Karpas-422 (cell line): Measurements from ENCODE around the gene HTT. TPM values are rescaled to one million over a fixed set of nuclear protein-coding genes. Genes with fewer than 3 reads are reported as not detected.
A peak's percentile ranks its signal among the peaks of the same experiment; 100 is the strongest.

Source experiments
- DNase-seq: peaks from one replicate; pipeline ENCODE4 v3.0.0-alpha.2; 2015
- H2AFZ ChIP-seq: fragments of 200-600 bp; sonication (generic); 2 replicates; pipeline ENCODE4 v1.6.1; 2014; ENCODE audit warnings: antibody characterized with exemption, low read length, mixed read lengths
- H3K27ac ChIP-seq: fragments of 200-600 bp; sonication (generic); 2 replicates; pipeline ENCODE4 v1.5.1; 2014; ENCODE audit warnings: mild to moderate bottlenecking, low read length, moderate library complexity
- H3K27me3 ChIP-seq: fragments of 200-600 bp; sonication (generic); 2 replicates; pipeline ENCODE4 v1.6.1; 2014; ENCODE audit warnings: low read length, mixed read lengths
- H3K36me3 ChIP-seq: fragments of 200-600 bp; sonication (generic); 2 replicates; pipeline ENCODE4 v1.6.1; 2014; ENCODE audit warnings: low read length, mixed read lengths; ENCODE audit not compliant: insufficient read depth
- H3K4me1 ChIP-seq: fragments of 200-600 bp; sonication (generic); 2 replicates; pipeline ENCODE4 v1.6.1; 2014; ENCODE audit warnings: mild to moderate bottlenecking, low read length, mixed read lengths
- H3K4me2 ChIP-seq: fragments of 200-600 bp; sonication (generic); 2 replicates; pipeline ENCODE4 v1.6.1; 2014; ENCODE audit warnings: low read length, low read depth, mild to moderate bottlenecking; ENCODE audit not compliant: poor library complexity, severe bottlenecking
- H3K4me3 ChIP-seq: fragments of 200-600 bp; sonication (generic); 2 replicates; pipeline ENCODE4 v1.5.1; 2014; ENCODE audit warnings: mild to moderate bottlenecking, antibody characterized with exemption, low read length, mixed read lengths
- H3K79me2 ChIP-seq: fragments of 200-600 bp; sonication (generic); 2 replicates; pipeline ENCODE4 v1.6.1; 2014; ENCODE audit warnings: mild to moderate bottlenecking, low read length, mixed read lengths
- H3K9ac ChIP-seq: fragments of 200-600 bp; sonication (generic); 2 replicates; pipeline ENCODE4 v1.6.0; 2014; ENCODE audit warnings: low read length
- H3K9me2 ChIP-seq: fragments of 200-600 bp; sonication (generic), shearing (Covaris generic); replicated peaks from 2 replicates; pipeline ENCODE4 v1.6.0; 2014; ENCODE audit warnings: mild to moderate bottlenecking, low read length, moderate library complexity; ENCODE audit not compliant: insufficient read depth
- H3K9me3 ChIP-seq: fragments of 300-700, 200-600 bp; sonication (generic); 2 replicates; pipeline ENCODE4 v1.6.1; 2014; ENCODE audit warnings: low read length, mixed read lengths
- H4K20me1 ChIP-seq: fragments of 200-600 bp; sonication (generic); 2 replicates; pipeline ENCODE4 v1.6.1; 2014; ENCODE audit warnings: mild to moderate bottlenecking, antibody characterized with exemption, low read length, low read depth; ENCODE audit not compliant: insufficient read depth
- total RNA-seq: library from RNA; depleted of rRNA; stranded (reverse); fragments of >200 nt; shearing (Covaris generic); gene quantifications from 2 replicates; pipeline ENCODE4 v1.2.3, GENCODE V29; 2014; ENCODE audit warnings: low replicate concordance

The HTT gene
- total RNA-seq, 1 experiment from 2014 or later, result 24.8 TPM

- Histone ChIP-seq H3K4me1 (peaks cover 2% of the 10 kb centered on the region; the same call in 1 of the 2 replicates), H2AFZ (no peak overlapping the region), H3K27ac (no peak overlapping the region), H3K9ac (no peak overlapping the region), H3K79me2 (peaks cover 50% of the 10 kb centered on the region), H3K4me2 (no peak overlapping the region), H3K9me2 (no peaks in the 10 kb centered on the region), H3K4me3 (no peak overlapping the region), H3K36me3 (peaks cover 36% of the 10 kb centered on the region), H3K9me3 (no peaks in the 10 kb centered on the region), H4K20me1 (peaks cover 8% of the 10 kb centered on the region; the same call in 1 of the 2 replicates), H3K27me3 (no peaks in the 10 kb centered on the region)
- DNase-seq, result no peak
Measured at GRCh38 chr4:3107271-3107670, 32.8 kb downstream of the HTT start.

DNA sequence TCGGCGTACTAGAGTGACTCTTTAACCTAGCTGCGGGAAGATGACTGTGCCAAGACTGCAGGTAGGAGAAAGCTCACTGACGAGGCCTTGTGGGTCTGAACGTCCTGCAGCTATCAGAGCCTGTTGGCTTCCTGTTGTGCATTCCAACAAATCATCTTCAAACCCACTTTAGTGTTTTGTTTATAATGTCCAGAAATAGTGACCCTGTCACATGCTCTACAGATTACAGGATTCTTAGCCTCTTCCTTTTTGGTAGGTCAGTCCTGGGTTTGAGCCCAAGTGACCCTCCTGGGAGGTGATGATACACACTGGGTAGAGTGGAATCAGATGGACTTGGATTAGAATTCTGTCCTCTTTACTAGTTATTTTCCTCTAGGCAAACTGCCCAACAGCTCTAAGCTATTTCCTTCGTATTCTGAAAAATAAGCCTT, 33.2 kb downstream of the HTT start:
- peak; percentile 38 for DNase-seq
- Histone ChIP-seq H3K4me1 (peaks cover 2% of the 10 kb centered on the region; the same call in 1 of the 2 replicates), H2AFZ (no peak overlapping the region), H3K9me3 (no peaks in the 10 kb centered on the region), H3K9me2 (no peaks in the 10 kb centered on the region), H3K79me2 (peaks cover 50% of the 10 kb centered on the region), H3K4me2 (no peak overlapping the region), H4K20me1 (peaks cover 5% of the 10 kb centered on the region; the same call in 1 of the 2 replicates), H3K27ac (no peak overlapping the region), H3K9ac (no peak overlapping the region), H3K27me3 (no peaks in the 10 kb centered on the region), H3K4me3 (no peak overlapping the region), H3K36me3 (peaks cover 40% of the 10 kb centered on the region)

DNA sequence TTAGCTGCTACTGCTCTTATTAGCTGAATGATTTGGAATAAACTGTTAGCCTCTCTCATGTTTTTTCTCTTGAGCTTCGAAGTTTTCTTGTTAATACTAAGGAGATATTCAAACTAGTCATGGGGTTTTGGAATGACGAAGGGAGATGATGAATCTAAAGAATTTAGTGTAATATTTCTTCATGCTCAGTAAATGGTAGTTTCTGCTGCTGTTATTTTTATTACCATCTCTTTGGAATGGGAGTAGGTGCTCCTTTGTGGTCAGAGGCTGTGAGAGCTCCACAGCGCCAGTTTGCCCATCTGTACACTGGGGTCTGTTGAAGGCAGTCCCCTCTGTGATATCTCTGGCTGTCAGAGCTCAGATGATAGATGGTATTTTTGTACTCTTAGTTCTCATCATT, 33.7 kb downstream of the HTT start:
- no peak overlapping the region for H2AFZ ChIP-seq
- H3K4me1 ChIP-seq, result peaks cover 2% of the 10 kb centered on the region; the same call in 1 of the 2 replicates
- no peak for DNase-seq
- no peaks in the 10 kb centered on the region for H3K9me3 ChIP-seq
- no peak overlapping the region for H3K27ac ChIP-seq
- no peaks in the 10 kb centered on the region for H3K9me2 ChIP-seq
- peaks cover 51% of the 10 kb centered on the region for H3K79me2 ChIP-seq
- H3K4me2 ChIP-seq, result no peak overlapping the region
- H3K36me3 ChIP-seq, result peaks cover 43% of the 10 kb centered on the region
- H3K4me3 ChIP-seq, result no peak overlapping the region
- peaks cover 5% of the 10 kb centered on the region; the same call in 1 of the 2 replicates for H4K20me1 ChIP-seq
- no peaks in the 10 kb centered on the region for H3K27me3 ChIP-seq
- H3K9ac ChIP-seq, result no peak overlapping the region

- peak; percentile 14 for DNase-seq
- H4K20me1 ChIP-seq, result no peaks in the 10 kb centered on the region
- H3K79me2 ChIP-seq, result peaks cover 51% of the 10 kb centered on the region
- H3K9me2 ChIP-seq, result no peaks in the 10 kb centered on the region
- no peaks in the 10 kb centered on the region for H3K9me3 ChIP-seq
- no peak overlapping the region for H3K27ac ChIP-seq
- no peak overlapping the region for H3K4me3 ChIP-seq
- H3K27me3 ChIP-seq, result no peaks in the 10 kb centered on the region
- no peak overlapping the region for H2AFZ ChIP-seq
- peaks cover under 1% of the 10 kb centered on the region; the same call in 1 of the 2 replicates for H3K4me1 ChIP-seq
- H3K36me3 ChIP-seq, result peaks cover 56% of the 10 kb centered on the region
- H3K4me2 ChIP-seq, result no peak overlapping the region
- no peak overlapping the region for H3K9ac ChIP-seq
Measured at GRCh38 chr4:3111461-3111860, 37.0 kb downstream of the HTT start.

GRCh38 chr4:3112201-3112600, 37.7 kb downstream of the HTT start:
- Histone ChIP-seq H3K9me2 (no peaks in the 10 kb centered on the region), H3K27ac (no peak overlapping the region), H3K9me3 (no peaks in the 10 kb centered on the region), H3K4me1 (no peaks in the 10 kb centered on the region), H3K4me2 (no peak overlapping the region), H2AFZ (no peak overlapping the region), H3K9ac (no peak overlapping the region), H3K36me3 (peaks cover 60% of the 10 kb centered on the region), H3K4me3 (no peak overlapping the region), H3K79me2 (peaks cover 48% of the 10 kb centered on the region), H3K27me3 (no peaks in the 10 kb centered on the region), H4K20me1 (no peaks in the 10 kb centered on the region)
- DNase-seq, result no peak

GRCh38 chr4:3112609-3113469, 38.4 kb downstream of the HTT start:
- peak; percentile 40 for DNase-seq
- Histone ChIP-seq H3K9me3 (no peaks in the 10 kb centered on the region), H3K9me2 (no peaks in the 10 kb centered on the region), H3K79me2 (peaks cover 45% of the 10 kb centered on the region), H3K4me1 (no peaks in the 10 kb centered on the region), H3K4me2 (no peak overlapping the region), H3K4me3 (no peak overlapping the region), H3K27ac (no peak overlapping the region), H4K20me1 (no peaks in the 10 kb centered on the region), H3K27me3 (no peaks in the 10 kb centered on the region), H3K36me3 (peaks cover 53% of the 10 kb centered on the region), H3K9ac (no peak overlapping the region), H2AFZ (no peak overlapping the region)

DNA sequence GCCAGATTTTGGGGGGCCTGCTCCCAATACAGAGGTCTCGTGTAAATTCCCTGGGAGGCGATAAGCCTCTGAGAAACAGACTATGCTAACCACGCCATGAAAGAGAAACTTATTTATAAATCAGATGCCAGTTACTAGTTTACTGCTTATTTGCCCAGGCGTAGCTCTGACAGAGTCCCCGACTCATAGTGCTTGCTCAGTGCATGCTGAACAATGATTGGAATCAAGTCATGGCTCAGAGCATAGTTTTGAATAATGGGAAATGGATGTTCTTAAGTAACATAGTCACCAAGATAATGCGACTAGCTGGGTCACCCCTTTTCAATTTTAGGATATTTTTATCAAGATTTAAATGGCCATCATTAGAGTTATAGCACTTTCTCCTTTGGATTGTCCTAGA, 39.9 kb downstream of the HTT start:
- H3K9me3 ChIP-seq, result no peaks in the 10 kb centered on the region
- H3K4me2 ChIP-seq, result no peak overlapping the region
- no peak overlapping the region for H2AFZ ChIP-seq
- no peak for DNase-seq
- H3K9me2 ChIP-seq, result no peaks in the 10 kb centered on the region
- no peaks in the 10 kb centered on the region for H3K27me3 ChIP-seq
- H3K36me3 ChIP-seq, result peaks cover 46% of the 10 kb centered on the region
- H3K9ac ChIP-seq, result no peak overlapping the region
- H3K4me3 ChIP-seq, result no peak overlapping the region
- no peaks in the 10 kb centered on the region for H3K4me1 ChIP-seq
- no peaks in the 10 kb centered on the region for H4K20me1 ChIP-seq
- H3K27ac ChIP-seq, result no peak overlapping the region
- H3K79me2 ChIP-seq, result peaks cover 43% of the 10 kb centered on the region

DNA sequence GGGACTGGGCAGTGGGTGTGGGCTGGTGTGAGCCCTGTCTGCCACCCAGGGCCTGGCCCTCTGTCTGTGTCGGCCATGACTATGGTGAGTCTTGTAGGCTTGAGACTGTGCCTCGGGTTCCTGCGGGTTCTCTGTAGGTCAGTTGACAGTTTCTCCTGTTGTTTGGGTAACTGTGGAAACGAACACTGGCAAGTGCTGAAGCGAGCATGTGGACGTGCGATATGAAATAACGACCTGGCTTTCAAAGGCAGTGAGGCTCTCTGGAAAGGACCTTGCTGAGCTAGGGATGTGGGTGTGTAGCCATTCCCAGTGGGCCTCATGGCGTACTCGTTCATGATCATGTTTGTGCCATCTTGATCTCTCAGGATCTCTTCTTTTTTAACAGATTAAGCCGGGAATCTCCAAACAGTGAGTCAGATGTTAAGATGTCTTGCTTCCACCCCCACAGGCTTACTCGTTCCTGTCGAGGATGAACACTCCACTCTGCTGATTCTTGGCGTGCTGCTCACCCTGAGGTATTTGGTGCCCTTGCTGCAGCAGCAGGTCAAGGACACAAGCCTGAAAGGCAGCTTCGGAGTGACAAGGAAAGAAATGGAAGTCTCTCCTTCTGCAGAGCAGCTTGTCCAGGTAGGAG, 41.3 kb downstream of the HTT start:
- peaks cover 30% of the 10 kb centered on the region for H3K79me2 ChIP-seq
- H3K4me1 ChIP-seq, result no peaks in the 10 kb centered on the region
- H3K9ac ChIP-seq, result no peak overlapping the region
- H3K4me3 ChIP-seq, result no peak overlapping the region
- H3K27me3 ChIP-seq, result no peaks in the 10 kb centered on the region
- no peak overlapping the region for H2AFZ ChIP-seq
- no peaks in the 10 kb centered on the region for H3K9me3 ChIP-seq
- no peaks in the 10 kb centered on the region for H4K20me1 ChIP-seq
- DNase-seq, result no peak
- peaks cover 39% of the 10 kb centered on the region for H3K36me3 ChIP-seq
- H3K9me2 ChIP-seq, result no peaks in the 10 kb centered on the region
- no peak overlapping the region for H3K27ac ChIP-seq
- H3K4me2 ChIP-seq, result no peak overlapping the region
